ENCODE results near the gene GCSH.
A peak's percentile ranks its signal among the peaks of the same experiment; 100 is the strongest.

Gene GCSH

DNA sequence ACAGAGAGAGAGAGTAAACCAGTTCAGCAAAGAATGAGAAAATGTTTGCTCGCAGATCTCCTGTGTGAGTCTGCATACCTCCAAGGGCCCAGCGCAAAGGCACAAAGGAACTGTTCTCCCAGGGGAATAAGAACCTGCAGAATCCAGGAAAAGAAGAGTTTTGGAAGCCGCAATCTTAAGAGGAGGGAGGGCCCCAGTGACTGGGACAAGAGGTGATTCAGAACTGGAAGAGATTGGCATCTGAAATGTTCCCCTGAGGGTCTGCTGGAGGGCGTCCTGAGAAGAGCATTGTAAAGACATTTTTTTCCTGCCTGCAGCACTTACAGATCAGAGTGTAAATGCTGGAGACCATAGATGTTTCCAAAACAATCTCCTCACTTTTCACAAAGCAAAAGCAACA lies 54.5 kb downstream of the GCSH start:
- no peak for DNase-seq (ENCODE audit: low read depth)

DNA sequence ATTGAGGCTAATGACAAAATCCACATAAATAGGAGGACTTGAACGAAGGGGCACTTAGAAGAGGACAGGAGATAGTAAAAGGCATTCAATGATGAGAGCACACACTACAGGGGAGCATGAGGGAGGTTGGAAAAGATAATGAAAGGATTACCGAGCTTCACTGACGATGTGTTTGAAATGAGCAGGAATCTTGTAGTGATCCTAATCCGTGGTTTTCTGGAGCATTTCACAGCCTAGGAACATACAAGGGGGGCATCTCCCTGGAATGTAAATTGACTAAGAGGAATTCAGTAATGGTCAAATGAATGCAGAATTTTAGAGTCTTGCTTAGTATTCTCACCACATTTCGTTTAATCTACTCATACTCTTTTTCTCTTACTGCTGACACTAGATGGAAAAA lies 55.4 kb downstream of the GCSH start:
- no peak for DNase-seq (ENCODE audit: low read depth)

GRCh38 chr16:81040131-81040530 lies 56.1 kb downstream of the GCSH start:
- DNase-seq (ENCODE audit: low read depth) = no peak

- no peak for DNase-seq (ENCODE audit: low read depth)
Observed at GRCh38 chr16:81036751-81037350, 59.3 kb downstream of the GCSH start.

DNA sequence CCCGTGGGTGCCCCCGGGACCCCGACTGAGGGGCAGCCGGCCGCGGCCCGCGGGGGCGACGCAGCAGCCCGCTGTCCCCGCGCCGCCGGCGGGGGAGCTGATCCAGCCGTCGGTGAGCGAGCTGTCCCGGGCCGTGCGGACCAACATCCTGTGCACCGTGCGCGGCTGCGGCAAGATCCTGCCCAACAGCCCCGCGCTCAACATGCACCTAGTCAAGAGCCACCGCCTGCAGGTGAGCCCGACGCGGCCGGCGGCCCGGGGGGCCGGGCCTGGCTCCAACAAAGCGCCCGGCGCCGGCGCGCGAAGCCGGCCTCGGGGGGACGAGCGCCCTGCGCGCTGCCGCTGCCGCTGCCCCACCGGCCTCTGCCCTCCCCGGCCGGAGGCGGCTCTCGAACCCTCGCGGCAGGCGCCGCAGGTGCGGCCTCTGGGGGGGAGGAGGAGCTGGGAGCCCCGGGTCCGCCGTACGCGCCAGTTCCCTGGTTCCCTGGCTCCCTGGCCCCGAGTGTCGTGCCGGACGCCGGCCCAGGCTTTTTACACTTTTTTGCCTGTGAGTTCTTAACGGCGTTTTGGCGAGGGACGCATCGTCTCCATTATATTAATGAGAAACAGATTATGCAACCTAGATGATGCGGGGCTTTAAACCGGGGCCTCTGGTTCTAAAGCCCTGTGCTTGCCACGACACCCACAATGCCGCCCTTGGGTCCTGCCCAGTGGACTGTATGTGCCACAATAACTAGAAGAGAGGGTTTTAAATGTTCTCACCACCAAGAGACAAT lies 60.0 kb downstream of the GCSH start:
- DNase-seq (ENCODE audit: low read depth) = no peak

DNA sequence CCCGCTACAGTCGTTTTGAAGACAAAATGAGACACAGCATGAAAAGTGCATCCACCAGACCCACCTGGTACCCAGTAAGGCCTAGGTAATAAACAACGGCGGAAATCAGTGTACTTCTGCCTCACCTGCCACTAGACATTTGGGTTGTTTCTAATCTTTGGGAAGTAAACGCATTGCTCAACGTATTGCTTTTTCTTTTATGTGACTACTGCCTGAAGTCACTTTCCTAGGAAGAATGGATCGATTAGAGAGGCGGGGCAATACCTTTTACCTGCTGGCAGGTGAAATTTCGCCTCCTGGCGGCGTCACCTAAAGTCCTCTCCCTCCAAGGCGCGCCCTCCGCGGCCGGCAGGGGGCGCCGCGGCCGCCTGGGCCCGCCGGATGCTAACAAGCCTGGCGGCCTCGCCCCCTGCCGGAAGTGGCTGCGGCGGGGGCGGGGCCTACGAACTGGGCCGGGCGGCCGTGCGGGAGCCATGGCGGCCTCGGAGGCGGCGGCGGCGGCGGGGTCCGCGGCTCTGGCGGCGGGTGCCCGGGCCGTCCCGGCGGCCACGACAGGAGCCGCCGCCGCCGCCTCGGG lies 60.7 kb downstream of the GCSH start, which contains the start of gene ATMIN:
Gene ATMIN, plus strand, starts transcription at position 445 of the 577 bp plus-strand sequence. Its CDS starts 29 bp downstream, at position 474.
- peak; percentile 90 for DNase-seq (ENCODE audit: low read depth)
